Measurements from ENCODE around the gene DDX10.

DDX10 gene

GRCh38 chr11:108895579-108896480, 231.0 kb downstream of the DDX10 start:
- no peak overlapping the region for H3K27ac Mint-ChIP-seq
- H3K4me3 Mint-ChIP-seq: no peak overlapping the region

GRCh38 chr11:108897071-108897481, 232.2 kb downstream of the DDX10 start:
- Mint-ChIP-seq H3K27me3 (no peaks in the 10 kb centered on the region), H3K36me3 (peaks cover 29% of the 10 kb centered on the region), H3K4me1 (peaks cover 19% of the 10 kb centered on the region), H3K9me3 (peaks cover 14% of the 10 kb centered on the region), H3K4me3 (no peak overlapping the region), H3K27ac (no peak overlapping the region)

More at GRCh38 chr11:108895579-108896480, 231.0 kb downstream of the DDX10 start:
- Mint-ChIP-seq H3K36me3 (peaks cover 32% of the 10 kb centered on the region), H3K27me3 (no peaks in the 10 kb centered on the region), H3K4me1 (peaks cover 19% of the 10 kb centered on the region), H3K9me3 (peaks cover 14% of the 10 kb centered on the region)

GRCh38 chr11:108897916-108898315, 233.0 kb downstream of the DDX10 start:
- Mint-ChIP-seq H3K4me1 (peaks cover 19% of the 10 kb centered on the region), H3K27ac (no peak overlapping the region), H3K27me3 (no peaks in the 10 kb centered on the region), H3K9me3 (peaks cover 14% of the 10 kb centered on the region), H3K4me3 (no peak overlapping the region), H3K36me3 (peaks cover 26% of the 10 kb centered on the region)

GRCh38 chr11:108901359-108901758, 236.5 kb downstream of the DDX10 start:
- H3K27me3 Mint-ChIP-seq: no peaks in the 10 kb centered on the region
- peaks cover under 1% of the 10 kb centered on the region for H3K4me1 Mint-ChIP-seq
- H3K4me3 Mint-ChIP-seq: no peak overlapping the region
- peaks cover 22% of the 10 kb centered on the region for H3K36me3 Mint-ChIP-seq
- H3K27ac Mint-ChIP-seq: no peak overlapping the region
- peaks cover 9% of the 10 kb centered on the region for H3K9me3 Mint-ChIP-seq

- peaks cover 9% of the 10 kb centered on the region for H3K9me3 Mint-ChIP-seq
- no peak overlapping the region for H3K27ac Mint-ChIP-seq
- no peaks in the 10 kb centered on the region for H3K27me3 Mint-ChIP-seq
- H3K36me3 Mint-ChIP-seq: peaks cover 18% of the 10 kb centered on the region
- H3K4me3 Mint-ChIP-seq: no peak overlapping the region
- no peaks in the 10 kb centered on the region for H3K4me1 Mint-ChIP-seq
Measured at GRCh38 chr11:108902027-108902469, 237.2 kb downstream of the DDX10 start.

GRCh38 chr11:108904480-108904879, 239.6 kb downstream of the DDX10 start:
- H3K27me3 Mint-ChIP-seq: no peaks in the 10 kb centered on the region
- H3K27ac Mint-ChIP-seq: no peak overlapping the region

GRCh38 chr11:108906329-108906728, 241.5 kb downstream of the DDX10 start:
- H3K4me1 Mint-ChIP-seq: peaks cover 5% of the 10 kb centered on the region
- H3K36me3 Mint-ChIP-seq: peaks cover 10% of the 10 kb centered on the region
- H3K9me3 Mint-ChIP-seq: no peaks in the 10 kb centered on the region
- H3K27ac Mint-ChIP-seq: no peak overlapping the region
- no peaks in the 10 kb centered on the region for H3K27me3 Mint-ChIP-seq
- H3K4me3 Mint-ChIP-seq: no peak overlapping the region

More at GRCh38 chr11:108904480-108904879, 239.6 kb downstream of the DDX10 start:
- Mint-ChIP-seq H3K4me1 (peaks cover under 1% of the 10 kb centered on the region), H3K9me3 (peaks cover 5% of the 10 kb centered on the region), H3K36me3 (peaks cover 8% of the 10 kb centered on the region), H3K4me3 (no peak overlapping the region)

GRCh38 chr11:108906826-108907225, 242.0 kb downstream of the DDX10 start:
- Mint-ChIP-seq H3K9me3 (no peaks in the 10 kb centered on the region), H3K4me1 (peaks cover 5% of the 10 kb centered on the region), H3K27ac (no peak overlapping the region), H3K27me3 (no peaks in the 10 kb centered on the region), H3K4me3 (no peak overlapping the region), H3K36me3 (peaks cover 10% of the 10 kb centered on the region)

GRCh38 chr11:108909041-108909440, 244.2 kb downstream of the DDX10 start:
- no peak overlapping the region for H3K27ac Mint-ChIP-seq

GRCh38 chr11:108909921-108910320, 245.1 kb downstream of the DDX10 start:
- Mint-ChIP-seq H3K4me3 (no peak overlapping the region), H3K4me1 (peaks cover 5% of the 10 kb centered on the region), H3K27ac (no peak overlapping the region), H3K36me3 (peaks cover 12% of the 10 kb centered on the region), H3K9me3 (no peaks in the 10 kb centered on the region), H3K27me3 (no peaks in the 10 kb centered on the region)

More at GRCh38 chr11:108909041-108909440, 244.2 kb downstream of the DDX10 start:
- Mint-ChIP-seq H3K4me1 (peaks cover 5% of the 10 kb centered on the region), H3K36me3 (peaks cover 10% of the 10 kb centered on the region), H3K9me3 (no peaks in the 10 kb centered on the region), H3K4me3 (no peak overlapping the region), H3K27me3 (no peaks in the 10 kb centered on the region)

- Mint-ChIP-seq H3K4me1 (peaks cover 5% of the 10 kb centered on the region), H3K9me3 (no peaks in the 10 kb centered on the region), H3K36me3 (peaks cover 15% of the 10 kb centered on the region), H3K27ac (no peak overlapping the region), H3K27me3 (no peaks in the 10 kb centered on the region), H3K4me3 (no peak overlapping the region)
Measured at GRCh38 chr11:108912581-108912980, 247.7 kb downstream of the DDX10 start.

GRCh38 chr11:108913204-108913603, 248.3 kb downstream of the DDX10 start:
- no peak overlapping the region for H3K27ac Mint-ChIP-seq
- H3K9me3 Mint-ChIP-seq: no peaks in the 10 kb centered on the region

GRCh38 chr11:108914211-108914610, 249.3 kb downstream of the DDX10 start:
- Mint-ChIP-seq H3K27me3 (no peaks in the 10 kb centered on the region), H3K36me3 (peaks cover 21% of the 10 kb centered on the region), H3K4me3 (no peak overlapping the region), H3K9me3 (no peaks in the 10 kb centered on the region), H3K4me1 (peaks cover 5% of the 10 kb centered on the region), H3K27ac (no peak overlapping the region)

More at GRCh38 chr11:108913204-108913603, 248.3 kb downstream of the DDX10 start:
- H3K4me1 Mint-ChIP-seq: peaks cover 5% of the 10 kb centered on the region
- no peaks in the 10 kb centered on the region for H3K27me3 Mint-ChIP-seq
- peaks cover 18% of the 10 kb centered on the region for H3K36me3 Mint-ChIP-seq
- H3K4me3 Mint-ChIP-seq: no peak overlapping the region

GRCh38 chr11:108914981-108915380, 250.1 kb downstream of the DDX10 start:
- H3K4me1 Mint-ChIP-seq: no peaks in the 10 kb centered on the region
- H3K27ac Mint-ChIP-seq: no peak overlapping the region
- no peak overlapping the region for H3K4me3 Mint-ChIP-seq
- H3K9me3 Mint-ChIP-seq: no peaks in the 10 kb centered on the region
- no peaks in the 10 kb centered on the region for H3K27me3 Mint-ChIP-seq
- H3K36me3 Mint-ChIP-seq: peaks cover 19% of the 10 kb centered on the region

GRCh38 chr11:108915666-108916065, 250.8 kb downstream of the DDX10 start:
- no peaks in the 10 kb centered on the region for H3K4me1 Mint-ChIP-seq
- H3K27me3 Mint-ChIP-seq: no peaks in the 10 kb centered on the region
- H3K4me3 Mint-ChIP-seq: no peak overlapping the region
- no peaks in the 10 kb centered on the region for H3K9me3 Mint-ChIP-seq
- no peak overlapping the region for H3K27ac Mint-ChIP-seq
- H3K36me3 Mint-ChIP-seq: peaks cover 20% of the 10 kb centered on the region

GRCh38 chr11:108916290-108916689, 251.4 kb downstream of the DDX10 start:
- H3K9me3 Mint-ChIP-seq: no peaks in the 10 kb centered on the region
- H3K27me3 Mint-ChIP-seq: no peaks in the 10 kb centered on the region
- H3K36me3 Mint-ChIP-seq: peaks cover 22% of the 10 kb centered on the region
- H3K4me1 Mint-ChIP-seq: no peaks in the 10 kb centered on the region
- no peak overlapping the region for H3K4me3 Mint-ChIP-seq
- no peak overlapping the region for H3K27ac Mint-ChIP-seq
